GM12873 (cell line): ENCODE measurements around the gene RBMS2.

Source experiments
- TF ChIP-seq, protein P1 (sequence below): IDR thresholded peaks from 2 replicates; pipeline ENCODE4 v1.5.1; 2012; ENCODE audit warnings: low read depth, mild to moderate bottlenecking, moderate library complexity, low read length, control low read depth; ENCODE audit not compliant: insufficient read depth; ENCODE audit errors: missing control alignments

The RBMS2 gene

DNA sequence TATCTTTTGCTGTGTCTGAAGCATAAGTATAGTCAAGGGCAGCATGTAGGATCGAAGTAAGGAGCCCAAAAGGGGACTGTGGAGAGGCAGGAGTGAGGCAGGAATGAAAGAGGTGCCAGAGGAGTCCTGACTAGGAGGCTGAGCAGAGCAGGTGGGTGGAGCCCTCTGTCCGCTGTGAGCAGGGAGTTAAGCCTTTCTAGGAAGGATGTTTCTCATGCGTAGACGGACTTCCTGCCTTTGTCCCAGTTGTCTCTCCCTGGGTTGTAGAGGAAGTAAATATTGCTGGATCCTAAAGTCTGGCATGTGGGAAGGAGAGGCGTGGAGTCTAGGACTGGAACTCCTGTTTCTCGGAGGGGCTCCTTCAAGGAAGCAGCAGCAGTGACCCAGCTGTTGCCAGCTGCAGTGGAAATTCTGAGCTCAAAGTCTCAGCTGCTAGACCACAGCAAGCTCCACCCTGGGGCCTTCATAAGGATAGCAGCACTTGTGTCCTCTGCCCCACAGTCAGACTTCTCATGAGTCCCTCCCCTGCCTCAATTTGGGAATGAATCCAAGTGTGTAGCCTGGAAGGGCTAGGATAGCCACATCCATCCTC is 44.0 kb downstream of the RBMS2 start:
- TF ChIP-seq, protein P1, sequence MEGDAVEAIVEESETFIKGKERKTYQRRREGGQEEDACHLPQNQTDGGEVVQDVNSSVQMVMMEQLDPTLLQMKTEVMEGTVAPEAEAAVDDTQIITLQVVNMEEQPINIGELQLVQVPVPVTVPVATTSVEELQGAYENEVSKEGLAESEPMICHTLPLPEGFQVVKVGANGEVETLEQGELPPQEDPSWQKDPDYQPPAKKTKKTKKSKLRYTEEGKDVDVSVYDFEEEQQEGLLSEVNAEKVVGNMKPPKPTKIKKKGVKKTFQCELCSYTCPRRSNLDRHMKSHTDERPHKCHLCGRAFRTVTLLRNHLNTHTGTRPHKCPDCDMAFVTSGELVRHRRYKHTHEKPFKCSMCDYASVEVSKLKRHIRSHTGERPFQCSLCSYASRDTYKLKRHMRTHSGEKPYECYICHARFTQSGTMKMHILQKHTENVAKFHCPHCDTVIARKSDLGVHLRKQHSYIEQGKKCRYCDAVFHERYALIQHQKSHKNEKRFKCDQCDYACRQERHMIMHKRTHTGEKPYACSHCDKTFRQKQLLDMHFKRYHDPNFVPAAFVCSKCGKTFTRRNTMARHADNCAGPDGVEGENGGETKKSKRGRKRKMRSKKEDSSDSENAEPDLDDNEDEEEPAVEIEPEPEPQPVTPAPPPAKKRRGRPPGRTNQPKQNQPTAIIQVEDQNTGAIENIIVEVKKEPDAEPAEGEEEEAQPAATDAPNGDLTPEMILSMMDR: no peak

DNA sequence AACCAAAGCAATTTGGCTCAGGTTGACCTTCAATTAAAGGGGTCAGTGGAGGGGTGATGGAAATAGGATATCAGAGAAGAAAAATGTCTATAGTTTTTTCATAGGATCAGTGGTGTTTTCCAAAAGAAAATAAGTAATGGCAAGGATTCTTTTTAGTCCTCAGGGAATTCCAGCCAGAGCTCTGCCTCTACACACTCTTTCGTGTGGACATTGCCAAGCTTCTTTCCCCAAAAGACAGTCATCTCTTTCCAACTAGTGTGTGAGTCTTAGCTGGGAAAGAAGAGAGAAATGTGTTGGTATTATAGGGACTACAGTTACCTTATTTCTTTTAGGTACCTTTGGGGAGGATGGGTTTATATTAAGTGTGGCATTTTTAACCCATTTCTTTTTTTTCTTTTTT is 46.5 kb downstream of the RBMS2 start:
- TF ChIP-seq, protein P1: no peak

DNA sequence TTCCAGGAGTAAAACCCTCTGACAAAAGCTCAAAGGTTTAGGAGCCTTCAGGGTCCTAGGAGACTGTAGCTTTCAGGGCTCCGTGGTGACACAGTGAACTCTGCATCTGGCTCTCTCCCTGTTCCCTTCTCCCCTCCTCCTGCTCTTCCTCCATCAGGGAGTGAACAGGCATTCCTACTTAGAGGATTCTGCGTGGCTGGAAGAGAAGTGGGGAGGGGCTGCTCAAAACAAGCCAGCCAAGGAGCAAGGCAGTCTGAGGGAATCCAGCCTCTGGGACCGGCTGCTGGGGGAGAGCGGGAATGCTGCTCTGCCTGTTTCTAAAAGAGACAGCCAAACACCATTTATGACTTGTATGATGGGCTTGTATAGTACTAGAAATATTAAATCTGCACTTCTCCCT is 49.5 kb downstream of the RBMS2 start:
- TF ChIP-seq, protein P1: no peak

DNA sequence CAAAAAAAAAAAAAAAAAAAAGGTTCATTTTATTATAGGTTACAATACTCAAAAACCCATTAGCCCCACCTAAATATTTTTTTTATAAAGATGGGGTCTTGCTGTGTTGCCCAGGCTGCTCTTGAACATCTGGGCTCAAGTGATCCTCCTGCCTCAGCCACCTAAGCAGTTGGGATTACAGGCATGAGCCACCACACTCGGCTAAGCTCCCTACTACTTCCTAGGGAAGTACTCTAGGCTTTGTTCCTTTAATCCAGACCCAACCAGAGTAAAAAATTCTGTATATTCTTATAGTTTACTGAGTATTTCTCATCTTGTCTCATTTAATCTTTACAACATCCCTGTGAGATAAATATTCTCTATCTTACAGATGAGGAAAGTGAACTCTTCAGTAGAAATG is 50.7 kb downstream of the RBMS2 start:
- TF ChIP-seq, protein P1: no peak

DNA sequence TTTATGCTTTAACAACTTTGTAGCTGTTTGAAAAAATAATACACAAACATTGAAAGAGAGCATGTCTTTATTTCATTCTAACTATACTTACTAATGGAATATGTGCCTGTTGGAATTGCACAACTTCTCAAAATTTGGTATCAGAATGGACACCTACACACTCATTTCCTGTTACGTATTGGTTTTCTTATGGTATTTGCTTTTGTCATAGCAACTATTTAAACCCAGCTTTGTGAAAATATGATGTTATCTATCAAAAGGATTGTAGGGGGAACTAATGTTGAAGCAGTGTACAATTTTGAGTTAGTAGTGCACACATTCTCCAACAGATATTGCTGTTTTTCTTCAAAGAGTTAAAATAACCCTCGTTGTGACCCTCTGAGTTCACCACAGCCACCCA is 52.6 kb downstream of the RBMS2 start:
- TF ChIP-seq, protein P1: no peak

DNA sequence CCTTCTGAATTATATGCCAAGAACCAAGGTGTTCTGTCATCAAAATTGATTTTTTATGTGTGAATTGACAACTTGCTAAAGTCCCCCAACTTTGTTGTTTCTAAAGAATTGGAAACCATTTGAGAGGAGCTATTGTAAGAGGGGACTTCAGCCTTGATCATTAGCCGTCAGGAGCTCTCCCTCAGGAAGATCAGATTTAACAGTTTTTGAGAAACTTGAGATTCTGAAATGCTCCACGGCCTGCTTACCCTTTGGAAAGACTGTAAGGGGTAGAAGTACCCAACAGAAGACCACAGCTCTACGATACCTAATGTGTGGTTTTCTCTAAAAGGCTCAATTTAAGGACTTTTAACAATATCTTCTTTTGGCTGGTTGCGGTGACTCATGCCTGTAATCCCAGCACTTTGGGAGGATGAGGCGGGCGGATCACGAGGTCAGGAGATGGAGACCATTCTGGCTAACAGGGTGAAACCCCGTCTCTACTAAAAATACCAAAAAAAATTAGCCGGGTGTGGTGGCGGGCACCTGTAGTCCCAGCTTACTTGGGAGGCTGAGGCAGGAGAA is 57.4 kb downstream of the RBMS2 start:
- TF ChIP-seq, protein P1: no peak

DNA sequence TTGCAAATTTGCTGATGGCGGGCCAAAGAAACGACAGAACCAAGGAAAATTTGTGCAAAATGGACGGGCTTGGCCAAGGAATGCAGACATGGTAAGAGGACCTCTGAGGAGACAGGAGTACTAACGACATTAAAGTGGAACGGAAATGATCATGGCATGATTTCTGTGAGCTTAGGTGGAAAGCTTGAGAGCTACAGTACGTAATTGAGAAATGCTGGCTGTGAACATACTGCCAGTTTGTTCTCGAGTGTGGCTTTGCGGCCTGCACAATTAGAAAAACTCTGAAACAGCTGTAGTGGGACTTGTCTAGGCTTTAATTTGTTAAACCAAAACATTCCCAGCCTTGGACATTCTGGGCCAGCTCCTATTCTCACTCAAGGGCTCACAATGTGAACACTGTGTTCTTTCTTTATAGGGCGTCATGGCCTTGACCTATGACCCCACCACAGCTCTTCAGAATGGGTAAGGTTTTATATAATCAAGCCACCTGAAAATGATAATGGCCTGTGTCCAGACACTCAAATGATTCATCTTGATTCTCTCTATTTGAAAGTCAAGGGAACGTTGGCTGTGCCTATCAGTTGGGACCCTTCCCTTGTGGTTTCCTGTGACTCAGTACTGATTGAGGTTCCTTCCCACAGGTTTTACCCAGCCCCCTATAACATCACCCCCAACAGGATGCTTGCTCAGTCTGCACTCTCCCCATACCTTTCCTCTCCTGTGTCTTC is 60.0 kb downstream of the RBMS2 start:
- TF ChIP-seq, protein P1: no peak
